OCI-LY1 (cell line): ENCODE data around the gene TBX19.

Experiments
- H2AFZ ChIP-seq: fragments of 200-600 bp; sonication (generic), shearing (Covaris generic); 2 replicates; pipeline ENCODE4 v1.6.0; 2014; ENCODE audit warnings: antibody characterized with exemption, mild to moderate bottlenecking, low read length
- H3F3A ChIP-seq: fragments of 200-600 bp; sonication (generic), shearing (Covaris generic); 2 replicates; pipeline ENCODE4 v1.6.0; 2014; ENCODE audit warnings: mild to moderate bottlenecking, antibody characterized with exemption, low read length, moderate library complexity; ENCODE audit not compliant: insufficient read depth
- H3K27ac ChIP-seq: fragments of 200-600 bp; sonication (generic); 2 replicates; pipeline ENCODE4 v1.5.1; 2014; ENCODE audit warnings: low read length, mixed run types, mild to moderate bottlenecking, low read depth; ENCODE audit not compliant: poor library complexity, severe bottlenecking
- H3K27me3 ChIP-seq: fragments of 200-600 bp; sonication (generic); 2 replicates; pipeline ENCODE4 v1.6.0; 2014; ENCODE audit warnings: antibody characterized with exemption, mild to moderate bottlenecking, low read length, moderate library complexity; ENCODE audit not compliant: insufficient read depth
- H3K36me3 ChIP-seq: fragments of 200-600 bp; sonication (generic); 2 replicates; pipeline ENCODE4 v1.6.1; 2014; ENCODE audit warnings: mild to moderate bottlenecking, antibody characterized with exemption, low read length, moderate library complexity, mixed read lengths; ENCODE audit not compliant: insufficient read depth
- H3K4me1 ChIP-seq: fragments of 200-600 bp; sonication (generic); 2 replicates; pipeline ENCODE4 v1.5.1; 2014; ENCODE audit warnings: mild to moderate bottlenecking, low read length, moderate library complexity; ENCODE audit not compliant: insufficient read depth, severe bottlenecking
- H3K4me2 ChIP-seq: fragments of 200-600 bp; sonication (generic), shearing (Covaris generic); 2 replicates; pipeline ENCODE4 v1.6.1; 2014; ENCODE audit warnings: low read length
- H3K4me3 ChIP-seq: fragments of 200-600 bp; sonication (generic); 2 replicates; pipeline ENCODE4 v1.5.1; 2014; ENCODE audit warnings: low read length, low read depth, mild to moderate bottlenecking, mixed read lengths; ENCODE audit not compliant: poor library complexity, severe bottlenecking
- H3K79me2 ChIP-seq: fragments of 200-600 bp; shearing (Covaris generic); 2 replicates; pipeline ENCODE4 v1.6.1; 2016; ENCODE audit warnings: mixed run types, low read length, mixed read lengths; ENCODE audit not compliant: insufficient read depth
- H3K9ac ChIP-seq: fragments of 200-600 bp; sonication (generic), shearing (Covaris generic); 2 replicates; pipeline ENCODE4 v1.6.1; 2014; ENCODE audit warnings: mild to moderate bottlenecking, low read length, mixed read lengths
- H3K9me2 ChIP-seq: fragments of 200-600 bp; sonication (generic), shearing (Covaris generic); 2 replicates; pipeline ENCODE4 v1.6.1; 2014; ENCODE audit warnings: low read depth, mild to moderate bottlenecking, low read length, mixed read lengths
- H3K9me3 ChIP-seq: fragments of 200-600 bp; shearing (Covaris generic); 2 replicates; pipeline ENCODE4 v1.6.1; 2014; ENCODE audit warnings: low read length, mixed read lengths
- H4K20me1 ChIP-seq: fragments of 200-600 bp; sonication (generic), shearing (Covaris generic); 2 replicates; pipeline ENCODE4 v1.6.0; 2016; ENCODE audit warnings: mild to moderate bottlenecking, low read length; ENCODE audit not compliant: insufficient read depth
- EZH2 ChIP-seq: fragments of 200-600 bp; sonication (generic), shearing (Covaris generic); IDR thresholded peaks from 2 replicates; pipeline ENCODE4 v1.8.0; 2017; ENCODE audit warnings: borderline replicate concordance, mixed run types, mild to moderate bottlenecking, antibody characterized with exemption, low read length, moderate library complexity, mixed read lengths
- TF ChIP-seq, protein P1 (sequence below): fragments of 200-600 bp; sonication (generic), shearing (Covaris generic); IDR thresholded peaks from 2 replicates; pipeline ENCODE4 v1.5.1; 2017; ENCODE audit warnings: mild to moderate bottlenecking, antibody characterized with exemption, low read length, moderate library complexity, mixed read lengths

Gene TBX19

GRCh38 chr1:168285971-168286927 lies 5.6 kb downstream of the TBX19 start:
- Histone ChIP-seq H3K4me2 (no peak overlapping the region), H3K79me2 (no peaks in the 10 kb centered on the region), H2AFZ (no peak overlapping the region), H3F3A (no peaks in the 10 kb centered on the region), H3K9me2 (no peaks in the 10 kb centered on the region), H4K20me1 (no peaks in the 10 kb centered on the region), H3K36me3 (no peaks in the 10 kb centered on the region), H3K27ac (no peak overlapping the region), H3K4me3 (no peak overlapping the region), H3K9ac (no peak overlapping the region), H3K4me1 (no peaks in the 10 kb centered on the region), H3K27me3 (no peaks in the 10 kb centered on the region), H3K9me3 (no peaks in the 10 kb centered on the region)
- no peak for TF ChIP-seq EZH2
- TF ChIP-seq, protein P1, sequence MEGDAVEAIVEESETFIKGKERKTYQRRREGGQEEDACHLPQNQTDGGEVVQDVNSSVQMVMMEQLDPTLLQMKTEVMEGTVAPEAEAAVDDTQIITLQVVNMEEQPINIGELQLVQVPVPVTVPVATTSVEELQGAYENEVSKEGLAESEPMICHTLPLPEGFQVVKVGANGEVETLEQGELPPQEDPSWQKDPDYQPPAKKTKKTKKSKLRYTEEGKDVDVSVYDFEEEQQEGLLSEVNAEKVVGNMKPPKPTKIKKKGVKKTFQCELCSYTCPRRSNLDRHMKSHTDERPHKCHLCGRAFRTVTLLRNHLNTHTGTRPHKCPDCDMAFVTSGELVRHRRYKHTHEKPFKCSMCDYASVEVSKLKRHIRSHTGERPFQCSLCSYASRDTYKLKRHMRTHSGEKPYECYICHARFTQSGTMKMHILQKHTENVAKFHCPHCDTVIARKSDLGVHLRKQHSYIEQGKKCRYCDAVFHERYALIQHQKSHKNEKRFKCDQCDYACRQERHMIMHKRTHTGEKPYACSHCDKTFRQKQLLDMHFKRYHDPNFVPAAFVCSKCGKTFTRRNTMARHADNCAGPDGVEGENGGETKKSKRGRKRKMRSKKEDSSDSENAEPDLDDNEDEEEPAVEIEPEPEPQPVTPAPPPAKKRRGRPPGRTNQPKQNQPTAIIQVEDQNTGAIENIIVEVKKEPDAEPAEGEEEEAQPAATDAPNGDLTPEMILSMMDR, result no peak

DNA sequence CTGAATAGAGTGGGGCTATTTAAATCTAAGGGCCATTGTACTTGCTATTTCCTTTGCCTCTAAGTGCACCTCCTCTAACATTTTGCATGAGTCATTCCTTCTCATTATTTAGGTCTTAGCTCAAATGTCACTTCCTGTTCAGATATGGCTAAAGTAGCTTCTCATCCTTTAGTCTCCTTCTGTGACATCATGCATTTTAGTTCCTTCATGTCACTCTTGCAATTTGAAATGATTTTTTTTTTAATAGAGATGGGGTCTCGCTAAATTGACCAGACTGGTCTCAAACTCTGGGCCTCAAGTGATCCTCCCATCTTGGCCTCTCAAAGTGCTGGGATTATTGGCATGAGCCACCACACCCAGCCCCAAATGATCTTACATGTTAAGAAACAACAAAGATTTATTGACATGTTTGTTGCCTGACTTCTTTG lies 6.6 kb downstream of the TBX19 start:
- H3K27me3 ChIP-seq, result no peaks in the 10 kb centered on the region
- H3K9me2 ChIP-seq, result no peaks in the 10 kb centered on the region
- no peaks in the 10 kb centered on the region for H3K9me3 ChIP-seq
- no peak overlapping the region for H3K4me2 ChIP-seq
- no peaks in the 10 kb centered on the region for H3K79me2 ChIP-seq
- no peak overlapping the region for H3K27ac ChIP-seq
- no peak overlapping the region for H3K4me3 ChIP-seq
- TF ChIP-seq EZH2, result no peak
- TF ChIP-seq, protein P1, result no peak
- no peaks in the 10 kb centered on the region for H4K20me1 ChIP-seq
- no peaks in the 10 kb centered on the region for H3K4me1 ChIP-seq
- no peak overlapping the region for H2AFZ ChIP-seq
- H3F3A ChIP-seq, result no peaks in the 10 kb centered on the region
- no peaks in the 10 kb centered on the region for H3K36me3 ChIP-seq
- no peak overlapping the region for H3K9ac ChIP-seq

DNA sequence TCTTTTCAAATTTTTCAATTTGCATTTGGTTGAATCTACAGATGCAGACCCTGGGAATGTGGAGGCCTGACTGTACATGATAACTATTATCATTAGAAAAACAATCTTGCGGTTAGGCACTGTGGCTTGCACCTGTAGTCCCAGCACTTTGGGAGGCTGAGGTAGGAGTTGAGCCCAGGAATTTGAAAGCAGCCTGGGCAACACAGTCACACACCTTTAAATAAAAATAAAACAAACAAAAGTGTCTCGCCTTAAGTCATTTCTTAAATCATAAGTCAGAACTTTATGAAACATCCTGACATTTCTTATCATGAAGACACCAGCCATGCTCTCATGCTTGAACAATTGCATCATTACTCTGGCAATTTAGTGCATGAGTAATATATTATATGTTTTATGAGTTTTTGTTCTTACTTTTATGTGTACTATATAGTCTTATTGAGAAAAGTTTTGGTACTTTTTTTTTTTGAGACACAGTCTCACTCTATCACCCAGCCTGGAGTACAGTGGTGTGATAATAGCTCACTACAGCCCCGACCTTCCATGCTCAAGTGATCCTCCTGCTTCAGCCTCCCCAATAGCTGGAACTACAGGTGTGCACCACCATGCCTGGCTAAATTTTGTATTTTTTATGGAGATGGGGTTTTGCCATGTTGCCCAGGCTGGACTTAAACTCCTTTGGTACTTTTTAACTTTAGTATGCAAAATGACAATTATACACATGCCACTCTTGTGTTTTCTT lies 7.8 kb downstream of the TBX19 start:
- H3K4me2 ChIP-seq, result no peak overlapping the region
- no peaks in the 10 kb centered on the region for H4K20me1 ChIP-seq
- H3K79me2 ChIP-seq, result no peaks in the 10 kb centered on the region
- H2AFZ ChIP-seq, result no peak overlapping the region
- no peaks in the 10 kb centered on the region for H3K27me3 ChIP-seq
- no peaks in the 10 kb centered on the region for H3K9me3 ChIP-seq
- no peaks in the 10 kb centered on the region for H3K36me3 ChIP-seq
- H3K4me3 ChIP-seq, result no peak overlapping the region
- H3K9ac ChIP-seq, result no peak overlapping the region
- no peaks in the 10 kb centered on the region for H3K4me1 ChIP-seq
- no peaks in the 10 kb centered on the region for H3K9me2 ChIP-seq
- H3F3A ChIP-seq, result no peaks in the 10 kb centered on the region
- no peak overlapping the region for H3K27ac ChIP-seq
- TF ChIP-seq EZH2, result no peak
- TF ChIP-seq, protein P1, result no peak
